HL-60/S4 treated with phorbol 12-myristate 13-acetate at 8.2 ng/mL for 4 days and 3 days (cell line): ENCODE data around the gene TCF4.

ENCODE experiments used
- in situ Hi-C: fragments of 300-500 bp; cut with MboI; formaldehyde crosslinking; loops from 2 replicates; pipeline ENCODE4 v1.15.0; 2022; ENCODE audit warnings: low sequenced_read_pairs

TCF4 gene

GRCh38 chr18:55272510-55273243 is 315.3 kb downstream of the TCF4 start:
- in situ Hi-C loops, result no loop called here

- in situ Hi-C loops, result no loop called here
Measured at GRCh38 chr18:55269622-55270021, 318.4 kb downstream of the TCF4 start.

- in situ Hi-C loops, result no loop called here
Measured at GRCh38 chr18:55268628-55269275, 319.2 kb downstream of the TCF4 start.

- in situ Hi-C loops, result no loop called here
Measured at GRCh38 chr18:55268151-55268601, 319.8 kb downstream of the TCF4 start.

GRCh38 chr18:55266981-55267380 is 321.0 kb downstream of the TCF4 start:
- in situ Hi-C loops, result no loop called here

- in situ Hi-C loops, result no loop called here
Measured at GRCh38 chr18:55265984-55266383, 322.0 kb downstream of the TCF4 start.

GRCh38 chr18:55265130-55265675 is 322.8 kb downstream of the TCF4 start:
- in situ Hi-C loops, result no loop called here

GRCh38 chr18:55264108-55264507 is 323.9 kb downstream of the TCF4 start:
- in situ Hi-C loops, result no loop called here

- in situ Hi-C loops, result no loop called here
Measured at GRCh38 chr18:55262021-55262560, 325.9 kb downstream of the TCF4 start.

GRCh38 chr18:55261253-55261652 is 326.7 kb downstream of the TCF4 start:
- in situ Hi-C loops, result no loop called here

GRCh38 chr18:55258088-55258487 is 329.9 kb downstream of the TCF4 start:
- in situ Hi-C loops, result no loop called here

GRCh38 chr18:55256929-55257289 is 331.1 kb downstream of the TCF4 start:
- in situ Hi-C loops, result no loop called here

- in situ Hi-C loops, result no loop called here
Measured at GRCh38 chr18:55256226-55256928, 331.6 kb downstream of the TCF4 start.

- in situ Hi-C loops, result no loop called here
Measured at GRCh38 chr18:55253814-55254213, 334.2 kb downstream of the TCF4 start.

- in situ Hi-C loops, result no loop called here
Measured at GRCh38 chr18:55252901-55253300, 335.1 kb downstream of the TCF4 start.

GRCh38 chr18:55252053-55252675 is 335.8 kb downstream of the TCF4 start:
- in situ Hi-C loops, result no loop called here

GRCh38 chr18:55251254-55251971 is 336.6 kb downstream of the TCF4 start:
- in situ Hi-C loops, result no loop called here

GRCh38 chr18:55250768-55251173 is 337.2 kb downstream of the TCF4 start:
- in situ Hi-C loops, result no loop called here

GRCh38 chr18:55249550-55249949 is 338.4 kb downstream of the TCF4 start:
- in situ Hi-C loops, result no loop called here

GRCh38 chr18:55248495-55248894 is 339.5 kb downstream of the TCF4 start:
- in situ Hi-C loops, result no loop called here
